Activated CD4-positive, alpha-beta memory T cell treated with anti-CD3 and anti-CD28 coated beads, Interleukin-2, amount 10 ng/mL, durations not matched to agents 7 days and 5 days (primary cell): ENCODE results near the gene CGN. TPM values are rescaled to one million over a fixed set of nuclear protein-coding genes. Genes with fewer than 3 reads are reported as not detected.
A peak's percentile ranks its signal among the peaks of the same experiment; 100 is the strongest.

ENCODE experiments used
- CTCF ChIA-PET: fragments of 350-600 bp; sonication (Branson Sonifier 250); formaldehyde crosslinking; loops from one replicate; lab custom pipeline; 2021; ENCODE audit warnings: antibody characterized with exemption, inconsistent platforms; lab: Charles Lee
- POLR2A ChIA-PET: fragments of 350-600 bp; sonication (Branson Sonifier 250); formaldehyde crosslinking; loops from one replicate; lab custom pipeline; 2021; ENCODE audit warnings: antibody characterized with exemption; lab: Charles Lee
- DNase-seq: peaks from one replicate; pipeline ENCODE4 v3.0.0-alpha.2; 2020
- H3K27ac Mint-ChIP-seq: one replicate; pipeline ENCODE4 v1.8.0; 2021; ENCODE audit warnings: mild to moderate bottlenecking, mixed read lengths
- H3K27me3 Mint-ChIP-seq: one replicate; pipeline ENCODE4 v1.8.0; 2021; ENCODE audit warnings: mixed read lengths
- H3K36me3 Mint-ChIP-seq: one replicate; pipeline ENCODE4 v1.8.0; 2021; ENCODE audit warnings: low read depth, mixed read lengths
- H3K4me1 Mint-ChIP-seq: one replicate; pipeline ENCODE4 v1.8.0; 2021; ENCODE audit warnings: mixed read lengths
- H3K4me3 Mint-ChIP-seq: one replicate; pipeline ENCODE4 v1.8.0; 2021; ENCODE audit warnings: mild to moderate bottlenecking, mixed read lengths
- H3K9me3 Mint-ChIP-seq: one replicate; pipeline ENCODE4 v1.8.0; 2021; ENCODE audit warnings: mixed read lengths
- total RNA-seq, 2 experiments: library from RNA; stranded (reverse); gene quantifications; one replicate each; pipeline ENCODE4 v1.2.3, GENCODE V29; 2021

Gene CGN
- total RNA-seq, 2 experiments from 2014 or later, result 0.43 to 0.96 TPM

GRCh38 chr1:151574575-151575529 is 63.7 kb downstream of the CGN start:
- Mint-ChIP-seq H3K9me3 (no peaks in the 10 kb centered on the region), H3K27ac (peak overlapping the region; percentile 82), H3K4me3 (no peak overlapping the region), H3K4me1 (peaks cover 46% of the 10 kb centered on the region), H3K27me3 (no peaks in the 10 kb centered on the region), H3K36me3 (peaks cover 32% of the 10 kb centered on the region)
- DNase-seq, result peak; percentile 68
- ChIA-PET POLR2A (interaction anchor here (0.7 to 1.2 kb wide), 4 partner anchors 11 to 64 kb away, joined by 3 to 4 read pairs (median 3); partner anchors contain the start of gene CGN), CTCF (interaction anchor here (1.0 kb wide), 1 partner anchor 19 kb away, joined by 5 read pairs; no protein-coding TSS in a partner anchor)

GRCh38 chr1:151577173-151577572 is 66.0 kb downstream of the CGN start:
- no peak for DNase-seq
- Mint-ChIP-seq H3K4me3 (no peak overlapping the region), H3K4me1 (peaks cover 46% of the 10 kb centered on the region), H3K27ac (no peak overlapping the region), H3K9me3 (no peaks in the 10 kb centered on the region), H3K36me3 (peaks cover 32% of the 10 kb centered on the region), H3K27me3 (no peaks in the 10 kb centered on the region)
- POLR2A ChIA-PET, result no interaction called here
- CTCF ChIA-PET, result interaction anchor here (0.6 kb wide), 1 partner anchor 34 kb away, joined by 3 read pairs; no protein-coding TSS in a partner anchor

- H3K27ac Mint-ChIP-seq, result no peak overlapping the region
- H3K4me3 Mint-ChIP-seq, result no peak overlapping the region
- CTCF ChIA-PET, result interaction anchor here (0.6 to 2.1 kb wide), 2 partner anchors 15 to 1075 kb away, joined by 4 to 11 read pairs; no protein-coding TSS in a partner anchor
- peaks cover 40% of the 10 kb centered on the region for H3K4me1 Mint-ChIP-seq
- POLR2A ChIA-PET, result interaction anchor here (0.9 kb wide), 1 partner anchor 10 kb away, joined by 3 read pairs; no protein-coding TSS in a partner anchor
- H3K27me3 Mint-ChIP-seq, result no peaks in the 10 kb centered on the region
- H3K36me3 Mint-ChIP-seq, result peaks cover 29% of the 10 kb centered on the region
- no peak for DNase-seq
- H3K9me3 Mint-ChIP-seq, result no peaks in the 10 kb centered on the region
These were observed 67.8 kb downstream of the CGN start for GRCh38 chr1:151578941-151579340.

- Mint-ChIP-seq H3K4me1 (peaks cover 34% of the 10 kb centered on the region), H3K36me3 (peaks cover 22% of the 10 kb centered on the region), H3K9me3 (no peaks in the 10 kb centered on the region), H3K27ac (no peak overlapping the region), H3K4me3 (no peak overlapping the region), H3K27me3 (no peaks in the 10 kb centered on the region)
- no peak for DNase-seq
- CTCF ChIA-PET, result interaction anchor here (0.8 to 2.1 kb wide), 2 partner anchors 11 to 14 kb away, joined by 5 to 11 read pairs; no protein-coding TSS in a partner anchor
- POLR2A ChIA-PET, result interaction anchor here (0.9 kb wide), 1 partner anchor 11 kb away, joined by 3 read pairs; no protein-coding TSS in a partner anchor
These were observed 68.4 kb downstream of the CGN start for GRCh38 chr1:151579436-151580225.

GRCh38 chr1:151581451-151581850 is 70.3 kb downstream of the CGN start:
- no peak overlapping the region for H3K27ac Mint-ChIP-seq
- no peaks in the 10 kb centered on the region for H3K9me3 Mint-ChIP-seq
- peaks cover 27% of the 10 kb centered on the region for H3K4me1 Mint-ChIP-seq
- no peak for DNase-seq
- POLR2A ChIA-PET, result no interaction called here
- CTCF ChIA-PET, result no interaction called here
- H3K27me3 Mint-ChIP-seq, result no peaks in the 10 kb centered on the region
- peaks cover 10% of the 10 kb centered on the region for H3K36me3 Mint-ChIP-seq
- no peak overlapping the region for H3K4me3 Mint-ChIP-seq

GRCh38 chr1:151581921-151582320 is 70.7 kb downstream of the CGN start:
- H3K27ac Mint-ChIP-seq, result no peak overlapping the region
- peaks cover 29% of the 10 kb centered on the region for H3K4me1 Mint-ChIP-seq
- ChIA-PET POLR2A (no interaction called here), CTCF (no interaction called here)
- no peaks in the 10 kb centered on the region for H3K9me3 Mint-ChIP-seq
- DNase-seq, result no peak
- peaks cover 10% of the 10 kb centered on the region for H3K36me3 Mint-ChIP-seq
- no peak overlapping the region for H3K4me3 Mint-ChIP-seq
- no peaks in the 10 kb centered on the region for H3K27me3 Mint-ChIP-seq

GRCh38 chr1:151583796-151584195 is 72.6 kb downstream of the CGN start:
- peaks cover 20% of the 10 kb centered on the region for H3K4me1 Mint-ChIP-seq
- no peaks in the 10 kb centered on the region for H3K27me3 Mint-ChIP-seq
- no peak overlapping the region for H3K4me3 Mint-ChIP-seq
- no peaks in the 10 kb centered on the region for H3K9me3 Mint-ChIP-seq
- CTCF ChIA-PET, result interaction anchor here (1.6 kb wide), 1 partner anchor 10 kb away, joined by 6 read pairs; no protein-coding TSS in a partner anchor
- peaks cover 6% of the 10 kb centered on the region for H3K36me3 Mint-ChIP-seq
- H3K27ac Mint-ChIP-seq, result no peak overlapping the region
- DNase-seq, result no peak
- POLR2A ChIA-PET, result no interaction called here

- no peak for DNase-seq
- Mint-ChIP-seq H3K27me3 (peaks cover 4% of the 10 kb centered on the region), H3K4me3 (no peak overlapping the region), H3K36me3 (peaks cover 3% of the 10 kb centered on the region), H3K4me1 (peaks cover 16% of the 10 kb centered on the region), H3K9me3 (no peaks in the 10 kb centered on the region), H3K27ac (no peak overlapping the region)
- ChIA-PET CTCF (interaction anchor here (1.6 kb wide), 1 partner anchor 10 kb away, joined by 6 read pairs; no protein-coding TSS in a partner anchor), POLR2A (no interaction called here)
These were observed 73.1 kb downstream of the CGN start for GRCh38 chr1:151584278-151584677.

- ChIA-PET CTCF (no interaction called here), POLR2A (no interaction called here)
- no peak overlapping the region for H3K4me3 Mint-ChIP-seq
- H3K4me1 Mint-ChIP-seq, result peaks cover 11% of the 10 kb centered on the region
- no peaks in the 10 kb centered on the region for H3K36me3 Mint-ChIP-seq
- no peak for DNase-seq
- peaks cover 4% of the 10 kb centered on the region for H3K27me3 Mint-ChIP-seq
- H3K27ac Mint-ChIP-seq, result no peak overlapping the region
- no peaks in the 10 kb centered on the region for H3K9me3 Mint-ChIP-seq
These were observed 73.6 kb downstream of the CGN start for GRCh38 chr1:151584780-151585179.

- peaks cover 7% of the 10 kb centered on the region for H3K27me3 Mint-ChIP-seq
These were observed 74.4 kb downstream of the CGN start for GRCh38 chr1:151585622-151586021.

More at GRCh38 chr1:151585622-151586021, 74.4 kb downstream of the CGN start:
- Mint-ChIP-seq H3K4me1 (peaks cover 8% of the 10 kb centered on the region), H3K27ac (no peak overlapping the region), H3K9me3 (no peaks in the 10 kb centered on the region), H3K4me3 (no peak overlapping the region), H3K36me3 (no peaks in the 10 kb centered on the region)
- no peak for DNase-seq
- ChIA-PET POLR2A (no interaction called here), CTCF (interaction anchor here (1.0 kb wide), 1 partner anchor 8 kb away, joined by 4 read pairs; no protein-coding TSS in a partner anchor)
